GM12873 (cell line): ENCODE measurements around the gene PTPRU.

Experiments
- TF ChIP-seq, protein P1 (sequence below): IDR thresholded peaks from 2 replicates; pipeline ENCODE4 v1.5.1; 2012; ENCODE audit warnings: low read depth, mild to moderate bottlenecking, moderate library complexity, low read length, control low read depth; ENCODE audit not compliant: insufficient read depth; ENCODE audit errors: missing control alignments

PTPRU gene

GRCh38 chr1:29324771-29325351 is 88.5 kb downstream of the PTPRU start:
- TF ChIP-seq, protein P1, sequence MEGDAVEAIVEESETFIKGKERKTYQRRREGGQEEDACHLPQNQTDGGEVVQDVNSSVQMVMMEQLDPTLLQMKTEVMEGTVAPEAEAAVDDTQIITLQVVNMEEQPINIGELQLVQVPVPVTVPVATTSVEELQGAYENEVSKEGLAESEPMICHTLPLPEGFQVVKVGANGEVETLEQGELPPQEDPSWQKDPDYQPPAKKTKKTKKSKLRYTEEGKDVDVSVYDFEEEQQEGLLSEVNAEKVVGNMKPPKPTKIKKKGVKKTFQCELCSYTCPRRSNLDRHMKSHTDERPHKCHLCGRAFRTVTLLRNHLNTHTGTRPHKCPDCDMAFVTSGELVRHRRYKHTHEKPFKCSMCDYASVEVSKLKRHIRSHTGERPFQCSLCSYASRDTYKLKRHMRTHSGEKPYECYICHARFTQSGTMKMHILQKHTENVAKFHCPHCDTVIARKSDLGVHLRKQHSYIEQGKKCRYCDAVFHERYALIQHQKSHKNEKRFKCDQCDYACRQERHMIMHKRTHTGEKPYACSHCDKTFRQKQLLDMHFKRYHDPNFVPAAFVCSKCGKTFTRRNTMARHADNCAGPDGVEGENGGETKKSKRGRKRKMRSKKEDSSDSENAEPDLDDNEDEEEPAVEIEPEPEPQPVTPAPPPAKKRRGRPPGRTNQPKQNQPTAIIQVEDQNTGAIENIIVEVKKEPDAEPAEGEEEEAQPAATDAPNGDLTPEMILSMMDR: no peak

- TF ChIP-seq, protein P1: no peak
These were observed 89.4 kb downstream of the PTPRU start for GRCh38 chr1:29325675-29326074.

GRCh38 chr1:29326123-29326522 is 89.8 kb downstream of the PTPRU start:
- TF ChIP-seq, protein P1: no peak

- TF ChIP-seq, protein P1: no peak
These were observed 91.1 kb downstream of the PTPRU start for GRCh38 chr1:29327223-29327935.

- TF ChIP-seq, protein P1: no peak
These were observed 92.9 kb downstream of the PTPRU start for GRCh38 chr1:29329022-29329775.

DNA sequence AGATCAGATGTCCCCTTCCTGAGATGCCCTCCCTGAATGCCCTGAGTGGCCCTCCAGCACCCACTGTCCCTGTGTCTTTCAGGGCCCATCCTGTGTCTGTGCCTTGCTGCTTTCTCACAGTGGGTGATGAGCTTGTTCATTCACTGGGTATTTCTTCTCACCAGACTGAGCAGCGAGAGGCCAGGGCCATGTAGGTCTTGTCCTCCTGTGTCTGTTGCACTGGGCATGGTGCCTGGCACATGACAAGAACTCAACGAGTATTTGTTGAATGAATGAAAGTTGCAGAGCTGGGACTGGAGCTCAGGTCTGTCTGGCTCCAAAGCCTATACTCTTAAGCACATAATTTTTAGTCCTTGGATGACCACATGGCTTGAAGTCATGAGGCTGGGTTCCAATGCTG is 93.8 kb downstream of the PTPRU start:
- TF ChIP-seq, protein P1: no peak

- TF ChIP-seq, protein P1: no peak
These were observed 94.5 kb downstream of the PTPRU start for GRCh38 chr1:29330856-29331255.
